GM12891 (cell line): ENCODE data around the gene PDLIM7.
"Not testable (repeated sequence)": the region's sequence is repeated elsewhere in the genome, so short reads cannot be mapped to it uniquely, and the experiment has no call there.

Experiments used
- PAX5 ChIP-seq: IDR thresholded peaks from 2 replicates; pipeline ENCODE4 v1.6.1; 2011; ENCODE audit warnings: low read length, moderate library complexity, mild to moderate bottlenecking; ENCODE audit not compliant: insufficient read depth, severe bottlenecking
- POLR2A ChIP-seq: IDR thresholded peaks from 2 replicates; pipeline ENCODE4 v1.6.1; 2011; ENCODE audit warnings: low read depth, low read length, control low read depth
- POLR2AphosphoS5 ChIP-seq: IDR thresholded peaks from 2 replicates; pipeline ENCODE4 v1.6.1; 2011; ENCODE audit warnings: low read depth, low read length, control low read depth
- TAF1 ChIP-seq: IDR thresholded peaks from 2 replicates; pipeline ENCODE4 v1.6.1; 2011; ENCODE audit warnings: low read depth, low read length, control low read depth

- TF ChIP-seq POLR2AphosphoS5, POLR2A, TAF1, PAX5: not testable (repeated sequence)
Measured at GRCh38 chr5:177534433-177534832, 37.0 kb upstream of the PDLIM7 start.
